HL-60 (cell line): Measurements from ENCODE around the gene EXOC6B.

Experiments
- GABPA ChIP-seq: IDR thresholded peaks from 2 replicates; pipeline ENCODE4 v1.6.1; 2012; ENCODE audit warnings: low read depth
- POLR2AphosphoS5 ChIP-seq: IDR thresholded peaks from 2 replicates; pipeline ENCODE4 v1.6.1; 2012; ENCODE audit warnings: low read depth
- TF ChIP-seq, protein P1 (sequence below): IDR thresholded peaks from one replicate; pipeline ENCODE4 v1.5.1; 2011; ENCODE audit warnings: low read length, control low read depth, inconsistent platforms; ENCODE audit not compliant: insufficient read depth
- TF ChIP-seq, protein P2 (sequence below): IDR thresholded peaks from 2 replicates; pipeline ENCODE4 v1.6.1; 2012; ENCODE audit warnings: low read depth; ENCODE audit not compliant: insufficient replicate concordance

DNA sequence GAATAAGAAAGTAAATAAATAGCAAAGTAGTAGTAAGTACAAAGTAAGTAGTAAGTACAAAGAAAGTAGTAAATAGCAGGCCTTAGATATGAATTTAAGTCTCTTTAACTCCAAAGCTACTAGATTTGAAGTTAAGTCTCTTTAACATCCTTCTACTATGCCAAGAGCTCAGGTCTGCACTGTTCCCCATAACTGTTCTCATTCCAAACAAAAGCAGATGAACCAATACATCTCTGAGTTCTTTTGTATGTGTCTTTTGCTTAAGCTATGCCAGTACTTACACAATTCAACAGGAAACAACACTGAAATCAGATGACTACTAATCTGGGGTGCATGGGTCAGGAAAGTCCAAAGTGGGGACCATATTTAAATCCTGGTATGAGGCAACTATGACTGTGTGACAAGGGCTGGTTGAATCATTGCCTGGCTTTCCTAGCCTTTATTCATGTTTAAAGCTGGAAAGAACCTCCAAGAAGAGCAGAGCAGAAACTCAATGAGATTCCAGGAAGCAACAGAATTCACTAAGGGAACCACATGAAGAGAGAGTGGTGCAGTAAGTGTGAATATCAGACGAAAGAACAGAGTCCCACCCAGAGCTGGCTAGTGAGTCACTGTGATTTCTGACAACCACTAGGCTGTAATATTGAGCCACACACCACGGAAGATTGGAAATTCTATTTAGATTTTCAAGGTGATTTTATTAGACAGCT is 627.1 kb downstream of the EXOC6B start:
- TF ChIP-seq, protein P1, sequence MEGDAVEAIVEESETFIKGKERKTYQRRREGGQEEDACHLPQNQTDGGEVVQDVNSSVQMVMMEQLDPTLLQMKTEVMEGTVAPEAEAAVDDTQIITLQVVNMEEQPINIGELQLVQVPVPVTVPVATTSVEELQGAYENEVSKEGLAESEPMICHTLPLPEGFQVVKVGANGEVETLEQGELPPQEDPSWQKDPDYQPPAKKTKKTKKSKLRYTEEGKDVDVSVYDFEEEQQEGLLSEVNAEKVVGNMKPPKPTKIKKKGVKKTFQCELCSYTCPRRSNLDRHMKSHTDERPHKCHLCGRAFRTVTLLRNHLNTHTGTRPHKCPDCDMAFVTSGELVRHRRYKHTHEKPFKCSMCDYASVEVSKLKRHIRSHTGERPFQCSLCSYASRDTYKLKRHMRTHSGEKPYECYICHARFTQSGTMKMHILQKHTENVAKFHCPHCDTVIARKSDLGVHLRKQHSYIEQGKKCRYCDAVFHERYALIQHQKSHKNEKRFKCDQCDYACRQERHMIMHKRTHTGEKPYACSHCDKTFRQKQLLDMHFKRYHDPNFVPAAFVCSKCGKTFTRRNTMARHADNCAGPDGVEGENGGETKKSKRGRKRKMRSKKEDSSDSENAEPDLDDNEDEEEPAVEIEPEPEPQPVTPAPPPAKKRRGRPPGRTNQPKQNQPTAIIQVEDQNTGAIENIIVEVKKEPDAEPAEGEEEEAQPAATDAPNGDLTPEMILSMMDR = no peak
- TF ChIP-seq, protein P2, sequence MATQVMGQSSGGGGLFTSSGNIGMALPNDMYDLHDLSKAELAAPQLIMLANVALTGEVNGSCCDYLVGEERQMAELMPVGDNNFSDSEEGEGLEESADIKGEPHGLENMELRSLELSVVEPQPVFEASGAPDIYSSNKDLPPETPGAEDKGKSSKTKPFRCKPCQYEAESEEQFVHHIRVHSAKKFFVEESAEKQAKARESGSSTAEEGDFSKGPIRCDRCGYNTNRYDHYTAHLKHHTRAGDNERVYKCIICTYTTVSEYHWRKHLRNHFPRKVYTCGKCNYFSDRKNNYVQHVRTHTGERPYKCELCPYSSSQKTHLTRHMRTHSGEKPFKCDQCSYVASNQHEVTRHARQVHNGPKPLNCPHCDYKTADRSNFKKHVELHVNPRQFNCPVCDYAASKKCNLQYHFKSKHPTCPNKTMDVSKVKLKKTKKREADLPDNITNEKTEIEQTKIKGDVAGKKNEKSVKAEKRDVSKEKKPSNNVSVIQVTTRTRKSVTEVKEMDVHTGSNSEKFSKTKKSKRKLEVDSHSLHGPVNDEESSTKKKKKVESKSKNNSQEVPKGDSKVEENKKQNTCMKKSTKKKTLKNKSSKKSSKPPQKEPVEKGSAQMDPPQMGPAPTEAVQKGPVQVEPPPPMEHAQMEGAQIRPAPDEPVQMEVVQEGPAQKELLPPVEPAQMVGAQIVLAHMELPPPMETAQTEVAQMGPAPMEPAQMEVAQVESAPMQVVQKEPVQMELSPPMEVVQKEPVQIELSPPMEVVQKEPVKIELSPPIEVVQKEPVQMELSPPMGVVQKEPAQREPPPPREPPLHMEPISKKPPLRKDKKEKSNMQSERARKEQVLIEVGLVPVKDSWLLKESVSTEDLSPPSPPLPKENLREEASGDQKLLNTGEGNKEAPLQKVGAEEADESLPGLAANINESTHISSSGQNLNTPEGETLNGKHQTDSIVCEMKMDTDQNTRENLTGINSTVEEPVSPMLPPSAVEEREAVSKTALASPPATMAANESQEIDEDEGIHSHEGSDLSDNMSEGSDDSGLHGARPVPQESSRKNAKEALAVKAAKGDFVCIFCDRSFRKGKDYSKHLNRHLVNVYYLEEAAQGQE = no peak
- TF ChIP-seq POLR2AphosphoS5 (no peak), GABPA (no peak)
